HL-60 (cell line): ENCODE data around the gene JPH4.

Experiments used
- REST ChIP-seq: IDR thresholded peaks from 2 replicates; pipeline ENCODE4 v1.6.1; 2012; ENCODE audit warnings: low read depth; ENCODE audit not compliant: insufficient replicate concordance
- TF ChIP-seq, protein P1 (sequence below): IDR thresholded peaks from one replicate; pipeline ENCODE4 v1.5.1; 2011; ENCODE audit warnings: low read length, control low read depth, inconsistent platforms; ENCODE audit not compliant: insufficient read depth

DNA sequence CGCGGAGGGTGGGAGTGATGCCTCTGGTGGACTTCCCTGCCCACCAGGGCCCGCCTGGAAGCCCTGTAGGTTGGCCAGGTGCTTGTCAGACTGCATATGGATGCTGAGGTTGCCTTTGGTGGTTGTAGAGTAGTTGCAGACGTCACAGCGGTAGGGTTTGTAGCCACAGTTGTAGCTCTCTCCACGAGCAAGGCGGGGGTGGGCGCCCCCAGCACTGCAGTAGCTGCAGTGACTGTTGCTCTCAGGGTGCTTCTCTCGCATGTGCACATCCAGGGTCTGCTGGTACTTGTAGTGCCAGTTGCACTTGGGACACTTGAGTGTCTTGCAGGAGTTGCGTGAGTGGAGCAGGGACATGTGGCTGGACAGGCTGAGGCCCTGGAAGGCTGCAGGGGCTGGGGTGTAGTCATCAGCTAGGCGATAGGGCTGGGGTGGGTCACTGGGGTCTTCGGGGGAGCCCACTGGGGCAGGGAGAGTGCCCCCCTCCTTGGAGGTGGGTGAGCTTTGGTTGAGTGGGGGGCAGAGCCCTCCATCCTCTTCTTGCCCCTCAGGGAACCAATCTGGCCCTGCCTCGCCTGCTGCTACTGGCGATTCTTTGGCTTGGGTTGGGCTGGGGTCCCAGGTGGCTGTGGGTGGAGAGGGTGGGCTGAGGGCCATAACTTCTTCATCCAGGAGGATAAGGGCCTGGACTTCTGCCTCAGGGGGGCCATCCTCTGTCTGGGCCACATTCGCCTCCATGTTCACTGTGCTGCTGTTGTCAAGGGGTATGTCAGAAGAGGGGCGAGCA lies 44.7 kb downstream of the JPH4 start:
- no peak for TF ChIP-seq REST
- TF ChIP-seq, protein P1, sequence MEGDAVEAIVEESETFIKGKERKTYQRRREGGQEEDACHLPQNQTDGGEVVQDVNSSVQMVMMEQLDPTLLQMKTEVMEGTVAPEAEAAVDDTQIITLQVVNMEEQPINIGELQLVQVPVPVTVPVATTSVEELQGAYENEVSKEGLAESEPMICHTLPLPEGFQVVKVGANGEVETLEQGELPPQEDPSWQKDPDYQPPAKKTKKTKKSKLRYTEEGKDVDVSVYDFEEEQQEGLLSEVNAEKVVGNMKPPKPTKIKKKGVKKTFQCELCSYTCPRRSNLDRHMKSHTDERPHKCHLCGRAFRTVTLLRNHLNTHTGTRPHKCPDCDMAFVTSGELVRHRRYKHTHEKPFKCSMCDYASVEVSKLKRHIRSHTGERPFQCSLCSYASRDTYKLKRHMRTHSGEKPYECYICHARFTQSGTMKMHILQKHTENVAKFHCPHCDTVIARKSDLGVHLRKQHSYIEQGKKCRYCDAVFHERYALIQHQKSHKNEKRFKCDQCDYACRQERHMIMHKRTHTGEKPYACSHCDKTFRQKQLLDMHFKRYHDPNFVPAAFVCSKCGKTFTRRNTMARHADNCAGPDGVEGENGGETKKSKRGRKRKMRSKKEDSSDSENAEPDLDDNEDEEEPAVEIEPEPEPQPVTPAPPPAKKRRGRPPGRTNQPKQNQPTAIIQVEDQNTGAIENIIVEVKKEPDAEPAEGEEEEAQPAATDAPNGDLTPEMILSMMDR, result no peak
